ENCODE measurements around the gene SIVA1.

DNA sequence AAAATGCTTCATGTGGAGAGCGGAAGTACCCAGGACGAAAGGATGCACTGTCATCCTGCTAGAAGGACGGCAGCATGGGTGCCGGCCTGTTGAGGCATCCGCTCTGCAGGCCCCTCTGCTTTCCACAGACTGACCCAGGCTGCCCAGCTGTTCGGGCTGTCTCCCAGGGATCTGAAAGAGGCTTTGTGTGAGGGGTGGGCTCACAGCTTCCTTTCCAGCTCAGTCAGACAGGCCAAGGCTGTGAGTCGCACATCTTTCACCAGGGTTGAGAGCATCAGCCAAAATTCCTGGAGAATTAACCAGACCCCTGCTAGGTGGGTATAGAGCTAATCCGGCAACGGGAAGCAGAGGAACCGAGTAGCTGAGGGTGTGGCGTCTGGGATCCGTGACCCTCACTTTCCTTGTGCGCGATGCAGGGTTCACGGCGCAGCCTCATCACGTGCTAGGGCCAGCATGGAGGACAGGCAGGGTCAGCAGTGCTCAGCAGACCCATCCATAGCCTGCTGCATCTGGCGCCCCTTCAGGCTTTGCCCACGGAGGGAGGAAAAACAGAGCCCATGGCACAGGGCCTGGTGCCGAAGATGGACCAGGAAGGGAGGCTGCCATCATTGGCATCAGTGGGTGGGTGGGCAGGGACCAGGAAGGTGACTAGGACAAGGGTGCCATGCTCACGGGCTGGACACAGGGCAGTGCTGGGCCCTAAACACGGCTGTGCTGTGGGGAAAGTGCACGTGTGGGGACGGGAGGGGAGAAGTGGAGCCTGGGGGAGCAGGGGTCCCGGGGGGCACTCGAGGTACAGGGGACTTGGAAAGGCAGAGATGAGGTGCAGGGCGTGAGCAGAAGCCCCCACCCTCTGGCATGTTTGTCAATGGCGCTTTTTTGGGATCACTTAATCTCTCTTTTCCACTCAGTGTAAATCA is 9.2 kb upstream of the SIVA1 start:
- TF ChIP-seq POLR2A (IDR thresholded peaks at IDR 0.05; ENCODE audit: low read length) (no peak), GATA1 (IDR thresholded peaks at IDR 0.05; ENCODE audit: low read depth, low read length) (no peak)

All from erythroblast (primary cell).